ENCODE results near the gene MRPL32. TPM values are rescaled to one million over a fixed set of nuclear protein-coding genes. Genes with fewer than 3 reads are reported as not detected.

Gene MRPL32
- total and polyA plus RNA-seq, 2 of the 13 experiments (the other 11 are each of a cell fraction or from before 2014, with no cell fraction given): 39.0 to 81.2 TPM

DNA sequence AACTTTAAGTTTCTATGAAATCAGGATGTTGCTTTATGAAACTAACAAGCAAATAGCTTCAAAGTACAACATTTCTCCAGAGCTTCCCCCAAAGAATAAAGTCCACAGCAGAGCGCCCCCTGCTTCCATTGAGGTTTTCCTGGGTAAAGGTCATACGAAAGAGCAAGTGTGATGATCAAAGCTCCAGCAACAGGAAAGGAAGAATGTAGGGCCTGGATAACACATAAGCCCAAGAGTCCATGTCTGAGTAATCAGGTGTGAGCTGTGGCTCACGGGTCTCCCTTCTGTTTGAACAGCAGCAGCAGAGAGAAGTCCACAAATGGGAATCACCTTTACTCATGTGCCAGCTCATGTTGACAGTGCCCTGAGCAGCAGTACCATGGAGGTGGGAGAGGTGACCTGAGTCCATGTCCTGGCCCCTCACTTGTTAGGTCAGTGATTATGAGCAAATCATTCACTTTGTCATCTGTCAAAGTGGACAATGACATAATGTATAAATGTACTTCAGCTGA is 50.5 kb downstream of the MRPL32 start (continued):
- no peak for TF ChIP-seq ZNF709 (CRISPR knock-in tag; IDR thresholded peaks at IDR 0.05)
- TF ChIP-seq EZH2 (conservative IDR thresholded peaks at IDR 0.05; ENCODE audit: low read depth, low read length): no peak
- TF ChIP-seq FOXK2 (IDR thresholded peaks at IDR 0.05): peak; percentile 78
- TF ChIP-seq ZNF547 (CRISPR knock-in tag; IDR thresholded peaks at IDR 0.05): no peak
- no peak for TF ChIP-seq IRX3 (CRISPR knock-in tag; IDR thresholded peaks at IDR 0.05; ENCODE audit: borderline replicate concordance, low read depth)
- no peak for TF ChIP-seq REL (CRISPR knock-in tag; conservative IDR thresholded peaks at IDR 0.05)
- TF ChIP-seq RFXANK (CRISPR knock-in tag; IDR thresholded peaks at IDR 0.05): no peak
- TF ChIP-seq KDM3A (CRISPR knock-in tag; IDR thresholded peaks at IDR 0.05; ENCODE audit: low read depth): 0 out of 2 replicates have a peak, but pooled peaks have one; percentile 23
- TF ChIP-seq HNRNPLL (IDR thresholded peaks at IDR 0.05; ENCODE audit: low read depth, low read length, poor library complexity, severe bottlenecking): no peak
- peak; percentile 55 for TF ChIP-seq SPEN (CRISPR knock-in tag; IDR thresholded peaks at IDR 0.05; ENCODE audit: low read depth)
- TF ChIP-seq POLR2AphosphoS5 (IDR thresholded peaks at IDR 0.05; ENCODE audit: low read depth, low read length): no peak
- TF ChIP-seq ZNF879 (CRISPR knock-in tag; IDR thresholded peaks at IDR 0.05): no peak
- TF ChIP-seq HOXA5 (CRISPR knock-in tag; IDR thresholded peaks at IDR 0.05): no peak
- TF ChIP-seq MIER2 (CRISPR knock-in tag; IDR thresholded peaks at IDR 0.05): no peak
- TF ChIP-seq U2AF2 (IDR thresholded peaks at IDR 0.05; ENCODE audit: low read depth, low read length): no peak
- TF ChIP-seq ZNF225 (CRISPR knock-in tag; IDR thresholded peaks at IDR 0.05): no peak
- TF ChIP-seq, protein P1, sequence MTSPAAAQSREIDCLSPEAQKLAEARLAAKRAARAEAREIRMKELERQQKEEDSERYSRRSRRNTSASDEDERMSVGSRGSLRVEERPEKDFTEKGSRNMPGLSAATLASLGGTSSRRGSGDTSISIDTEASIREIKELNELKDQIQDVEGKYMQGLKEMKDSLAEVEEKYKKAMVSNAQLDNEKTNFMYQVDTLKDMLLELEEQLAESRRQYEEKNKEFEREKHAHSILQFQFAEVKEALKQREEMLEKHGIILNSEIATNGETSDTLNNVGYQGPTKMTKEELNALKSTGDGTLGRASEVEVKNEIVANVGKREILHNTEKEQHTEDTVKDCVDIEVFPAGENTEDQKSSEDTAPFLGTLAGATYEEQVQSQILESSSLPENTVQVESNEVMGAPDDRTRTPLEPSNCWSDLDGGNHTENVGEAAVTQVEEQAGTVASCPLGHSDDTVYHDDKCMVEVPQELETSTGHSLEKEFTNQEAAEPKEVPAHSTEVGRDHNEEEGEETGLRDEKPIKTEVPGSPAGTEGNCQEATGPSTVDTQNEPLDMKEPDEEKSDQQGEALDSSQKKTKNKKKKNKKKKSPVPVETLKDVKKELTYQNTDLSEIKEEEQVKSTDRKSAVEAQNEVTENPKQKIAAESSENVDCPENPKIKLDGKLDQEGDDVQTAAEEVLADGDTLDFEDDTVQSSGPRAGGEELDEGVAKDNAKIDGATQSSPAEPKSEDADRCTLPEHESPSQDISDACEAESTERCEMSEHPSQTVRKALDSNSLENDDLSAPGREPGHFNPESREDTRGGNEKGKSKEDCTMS (CRISPR knock-in tag; conservative IDR thresholded peaks at IDR 0.05): no peak
- no peak for TF ChIP-seq FOXP1 (IDR thresholded peaks at IDR 0.05)
- peak; percentile 73 for TF ChIP-seq FOXP1 (CRISPR knock-in tag; IDR thresholded peaks at IDR 0.05)
- TF ChIP-seq ZHX2 (IDR thresholded peaks at IDR 0.05; ENCODE audit: low read depth): no peak
- no peak for TF ChIP-seq ZHX2 (CRISPR knock-in tag; IDR thresholded peaks at IDR 0.05; ENCODE audit: borderline replicate concordance)
- TF ChIP-seq ATF7 (IDR thresholded peaks at IDR 0.05): peak; percentile 49
- no peak for TF ChIP-seq ATF7 (CRISPR knock-in tag; IDR thresholded peaks at IDR 0.05)
- TF ChIP-seq ZNF207 (IDR thresholded peaks at IDR 0.05; ENCODE audit: borderline replicate concordance): no peak
